SJSA1 (cell line): ENCODE measurements around the gene ABCC2. TPM values are rescaled to one million over a fixed set of nuclear protein-coding genes. Genes with fewer than 3 reads are reported as not detected.

Source experiments
- DNase-seq, 2 experiments: peaks; one replicate each; pipeline ENCODE4 v3.0.0-alpha.2; 2015 to 2020; ENCODE audit warnings: low spot score in 2 of 2, low read depth in 1 of 2
- H3K27ac ChIP-seq: fragments of 250-450 bp; sonication (Bioruptor Pico); 2 replicates; pipeline ENCODE4 v1.5.1; 2020; ENCODE audit warnings: mild to moderate bottlenecking, moderate library complexity
- H3K27me3 ChIP-seq: fragments of 250-450 bp; sonication (Bioruptor Pico); replicated peaks from 2 replicates; pipeline ENCODE4 v1.5.1; 2020; ENCODE audit warnings: mild to moderate bottlenecking, moderate library complexity
- H3K36me3 ChIP-seq: fragments of 250-450 bp; sonication (Bioruptor Pico); 2 replicates; pipeline ENCODE4 v1.5.1; 2020; ENCODE audit warnings: mild to moderate bottlenecking
- H3K4me1 ChIP-seq: fragments of 250-450 bp; sonication (Bioruptor Pico); replicated peaks from 2 replicates; pipeline ENCODE4 v1.6.1; 2021; ENCODE audit warnings: mild to moderate bottlenecking
- H3K4me3 ChIP-seq: fragments of 250-450 bp; sonication (Bioruptor Pico); 2 replicates; pipeline ENCODE4 v1.5.1; 2020; ENCODE audit warnings: mild to moderate bottlenecking
- H3K9me3 ChIP-seq: fragments of 250-450 bp; sonication (Bioruptor Pico); replicated peaks from 2 replicates; pipeline ENCODE4 v1.5.1; 2020; ENCODE audit warnings: mild to moderate bottlenecking
- total RNA-seq: library from RNA; depleted of rRNA; stranded (reverse); fragments of >200 nt; shearing (Covaris generic); gene quantifications from 2 replicates; pipeline ENCODE4 v1.2.3, GENCODE V29; 2014

The ABCC2 gene
- total RNA-seq, 1 experiment from 2014 or later, result 0.47 TPM

GRCh38 chr10:99784016-99784726 lies 1.7 kb downstream of the ABCC2 start:
- Histone ChIP-seq H3K27ac (peak overlapping the region; percentile 71), H3K27me3 (no peaks in the 10 kb centered on the region), H3K4me1 (peaks cover 45% of the 10 kb centered on the region), H3K4me3 (no peak overlapping the region), H3K36me3 (no peaks in the 10 kb centered on the region), H3K9me3 (no peaks in the 10 kb centered on the region)
- DNase-seq, result peak; percentile 55 to 60

- no peaks in the 10 kb centered on the region for H3K27me3 ChIP-seq
- no peak for DNase-seq
- H3K4me3 ChIP-seq, result no peak overlapping the region
- peaks cover 40% of the 10 kb centered on the region for H3K4me1 ChIP-seq
- H3K36me3 ChIP-seq, result no peaks in the 10 kb centered on the region
- H3K9me3 ChIP-seq, result no peaks in the 10 kb centered on the region
- peak overlapping the region; percentile 71 for H3K27ac ChIP-seq
These were observed 2.4 kb downstream of the ABCC2 start for GRCh38 chr10:99784727-99785441.

- H3K27ac ChIP-seq, result no peak overlapping the region
- no peaks in the 10 kb centered on the region for H3K36me3 ChIP-seq
- DNase-seq, result no peak
- peaks cover 33% of the 10 kb centered on the region for H3K4me1 ChIP-seq
- no peaks in the 10 kb centered on the region for H3K27me3 ChIP-seq
- H3K9me3 ChIP-seq, result no peaks in the 10 kb centered on the region
- H3K4me3 ChIP-seq, result no peak overlapping the region
These were observed 3.2 kb downstream of the ABCC2 start for GRCh38 chr10:99785646-99786045.

DNA sequence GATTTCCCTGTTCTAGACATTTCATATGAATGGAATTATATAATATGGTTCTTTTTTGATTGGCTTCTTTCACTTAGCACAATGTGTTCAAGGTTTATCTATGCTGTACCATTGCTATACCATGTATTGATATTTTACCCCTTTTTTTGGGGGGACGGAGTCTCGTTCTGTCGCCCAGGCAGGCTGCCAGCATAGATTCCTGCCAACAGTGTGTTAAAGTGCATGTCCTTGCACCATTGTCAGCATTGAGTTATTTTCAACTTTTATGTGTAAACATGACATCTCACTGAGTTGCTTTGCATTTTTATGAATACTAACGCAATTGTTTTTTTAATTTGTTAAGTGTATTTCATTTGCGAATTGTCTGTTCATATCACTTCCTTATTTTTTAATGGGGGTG lies 4.9 kb downstream of the ABCC2 start:
- no peaks in the 10 kb centered on the region for H3K36me3 ChIP-seq
- H3K27ac ChIP-seq, result no peak overlapping the region
- no peak overlapping the region for H3K4me3 ChIP-seq
- DNase-seq, result no peak
- H3K9me3 ChIP-seq, result no peaks in the 10 kb centered on the region
- no peaks in the 10 kb centered on the region for H3K27me3 ChIP-seq
- peaks cover 20% of the 10 kb centered on the region for H3K4me1 ChIP-seq

DNA sequence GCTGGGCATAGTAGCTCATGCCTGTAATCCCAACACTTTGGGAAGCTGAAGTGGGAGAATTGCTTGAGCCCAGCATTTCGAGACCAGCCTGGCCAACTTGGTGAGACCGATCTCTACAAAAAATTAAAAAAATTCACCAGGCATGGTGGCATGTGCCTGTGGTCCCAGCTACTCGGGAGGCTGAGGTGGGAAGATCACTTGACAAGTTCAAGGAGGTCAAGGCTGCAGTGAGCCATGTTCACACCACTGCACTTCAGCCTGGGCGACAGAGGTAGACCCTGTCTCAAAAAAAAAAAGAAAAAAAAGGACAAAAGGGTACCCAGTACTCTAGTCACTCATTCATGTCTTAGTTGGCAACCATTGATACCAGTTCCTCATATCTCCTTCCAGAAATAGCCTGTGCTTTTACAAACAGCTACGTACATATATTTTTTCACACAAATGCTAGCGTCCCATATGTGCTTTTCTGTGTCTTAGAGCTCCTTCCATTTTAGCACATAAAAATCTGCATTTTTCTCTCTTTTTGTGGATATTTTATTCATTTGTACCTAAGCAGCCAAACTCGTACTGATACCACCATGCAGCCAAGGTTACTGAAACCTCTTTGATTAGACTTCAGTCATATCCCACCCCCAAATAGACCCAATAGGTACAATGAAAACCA lies 5.5 kb downstream of the ABCC2 start:
- peaks cover 20% of the 10 kb centered on the region for H3K4me1 ChIP-seq
- DNase-seq, result no peak
- H3K9me3 ChIP-seq, result no peaks in the 10 kb centered on the region
- no peaks in the 10 kb centered on the region for H3K36me3 ChIP-seq
- no peaks in the 10 kb centered on the region for H3K27me3 ChIP-seq
- H3K27ac ChIP-seq, result no peak overlapping the region
- H3K4me3 ChIP-seq, result no peak overlapping the region

GRCh38 chr10:99788598-99789256 lies 6.3 kb downstream of the ABCC2 start:
- Histone ChIP-seq H3K4me3 (no peak overlapping the region), H3K27me3 (no peaks in the 10 kb centered on the region)
- DNase-seq, result no peak

DNA sequence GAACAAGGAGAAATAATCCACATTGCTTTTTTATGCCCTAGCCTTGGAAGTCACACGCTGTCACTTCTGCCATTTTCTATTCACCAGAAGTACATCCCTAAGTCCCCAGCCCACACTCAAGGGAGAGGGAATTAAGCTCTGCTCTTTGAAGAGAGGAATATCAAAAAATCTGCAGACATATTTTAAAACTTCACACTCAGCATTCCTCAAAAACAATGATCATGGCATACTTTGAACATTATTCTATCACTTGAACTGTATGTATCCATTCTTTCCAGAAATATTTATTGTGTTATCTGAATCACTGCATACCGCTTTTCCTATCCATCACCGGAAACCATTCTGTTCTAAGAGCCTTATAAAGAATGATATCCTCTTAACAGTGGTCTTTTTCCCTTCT lies 9.4 kb downstream of the ABCC2 start:
- no peak overlapping the region for H3K4me3 ChIP-seq
- no peaks in the 10 kb centered on the region for H3K4me1 ChIP-seq
- no peak for DNase-seq
- no peak overlapping the region for H3K27ac ChIP-seq
- no peaks in the 10 kb centered on the region for H3K36me3 ChIP-seq
- H3K27me3 ChIP-seq, result no peaks in the 10 kb centered on the region
- no peaks in the 10 kb centered on the region for H3K9me3 ChIP-seq

More at GRCh38 chr10:99788598-99789256, 6.3 kb downstream of the ABCC2 start:
- Histone ChIP-seq H3K4me1 (peaks cover 17% of the 10 kb centered on the region), H3K27ac (no peak overlapping the region), H3K9me3 (no peaks in the 10 kb centered on the region), H3K36me3 (no peaks in the 10 kb centered on the region)

GRCh38 chr10:99793819-99794218 lies 11.4 kb downstream of the ABCC2 start:
- H3K4me3 ChIP-seq, result no peak overlapping the region
- no peaks in the 10 kb centered on the region for H3K9me3 ChIP-seq
- no peaks in the 10 kb centered on the region for H3K4me1 ChIP-seq
- no peak overlapping the region for H3K27ac ChIP-seq
- no peaks in the 10 kb centered on the region for H3K36me3 ChIP-seq
- no peak for DNase-seq
- H3K27me3 ChIP-seq, result no peaks in the 10 kb centered on the region

DNA sequence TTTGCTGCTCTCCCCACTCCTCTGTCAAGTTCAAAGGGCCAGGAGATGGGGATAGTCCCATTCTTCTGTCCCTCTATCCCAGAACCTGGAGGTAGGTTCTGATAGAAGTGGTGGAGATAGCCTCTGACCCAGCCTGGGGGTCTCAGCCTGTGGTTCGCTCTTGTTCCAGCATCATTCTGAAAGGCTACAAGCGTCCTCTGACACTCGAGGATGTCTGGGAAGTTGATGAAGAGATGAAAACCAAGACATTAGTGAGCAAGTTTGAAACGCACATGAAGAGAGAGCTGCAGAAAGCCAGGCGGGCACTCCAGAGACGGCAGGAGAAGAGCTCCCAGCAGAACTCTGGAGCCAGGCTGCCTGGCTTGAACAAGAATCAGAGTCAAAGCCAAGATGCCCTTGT lies 14.5 kb downstream of the ABCC2 start:
- H3K36me3 ChIP-seq, result no peaks in the 10 kb centered on the region

GRCh38 chr10:99798031-99798430 lies 15.6 kb downstream of the ABCC2 start:
- no peaks in the 10 kb centered on the region for H3K27me3 ChIP-seq
- H3K4me1 ChIP-seq, result no peaks in the 10 kb centered on the region
- DNase-seq, result no peak
- H3K4me3 ChIP-seq, result no peak overlapping the region
- no peaks in the 10 kb centered on the region for H3K9me3 ChIP-seq
- H3K27ac ChIP-seq, result no peak overlapping the region
- H3K36me3 ChIP-seq, result no peaks in the 10 kb centered on the region

More for the DNA sequence above, 14.5 kb downstream of the ABCC2 start:
- no peaks in the 10 kb centered on the region for H3K4me1 ChIP-seq
- H3K27me3 ChIP-seq, result no peaks in the 10 kb centered on the region
- no peak for DNase-seq
- no peak overlapping the region for H3K4me3 ChIP-seq
- no peaks in the 10 kb centered on the region for H3K9me3 ChIP-seq
- H3K27ac ChIP-seq, result no peak overlapping the region

GRCh38 chr10:99798920-99799319 lies 16.5 kb downstream of the ABCC2 start:
- Histone ChIP-seq H3K36me3 (no peaks in the 10 kb centered on the region), H3K4me3 (no peak overlapping the region), H3K4me1 (no peaks in the 10 kb centered on the region), H3K27me3 (no peaks in the 10 kb centered on the region), H3K27ac (no peak overlapping the region), H3K9me3 (no peaks in the 10 kb centered on the region)
- no peak for DNase-seq

- DNase-seq, result no peak
- Histone ChIP-seq H3K27me3 (no peaks in the 10 kb centered on the region), H3K27ac (no peak overlapping the region)
These were observed 17.2 kb downstream of the ABCC2 start for GRCh38 chr10:99799613-99800012.

DNA sequence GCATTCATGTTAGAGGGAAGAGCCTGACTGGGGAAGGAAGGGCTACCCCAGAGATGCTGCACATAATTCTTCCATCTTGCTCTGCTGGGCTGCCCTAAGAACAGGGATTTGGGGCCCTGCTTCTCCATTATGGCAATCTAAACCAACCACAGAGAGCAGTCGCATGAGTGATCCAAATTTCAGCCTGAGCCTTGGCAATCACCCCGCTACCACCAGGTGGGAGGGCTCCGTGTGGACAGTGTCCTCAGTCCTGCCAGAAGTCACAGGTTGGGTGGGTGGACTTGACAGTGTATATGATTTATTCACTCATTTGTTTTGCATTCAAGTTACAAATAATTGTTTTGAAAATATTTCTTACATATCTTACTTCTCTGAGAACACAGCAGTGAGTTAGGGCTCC lies 22.0 kb downstream of the ABCC2 start:
- H3K27me3 ChIP-seq, result no peaks in the 10 kb centered on the region
- no peak overlapping the region for H3K27ac ChIP-seq
- no peaks in the 10 kb centered on the region for H3K36me3 ChIP-seq
- no peak overlapping the region for H3K4me3 ChIP-seq
- H3K4me1 ChIP-seq, result no peaks in the 10 kb centered on the region
- H3K9me3 ChIP-seq, result no peaks in the 10 kb centered on the region
- DNase-seq, result no peak

More at GRCh38 chr10:99799613-99800012, 17.2 kb downstream of the ABCC2 start:
- no peaks in the 10 kb centered on the region for H3K4me1 ChIP-seq
- no peaks in the 10 kb centered on the region for H3K9me3 ChIP-seq
- no peaks in the 10 kb centered on the region for H3K36me3 ChIP-seq
- H3K4me3 ChIP-seq, result no peak overlapping the region

DNA sequence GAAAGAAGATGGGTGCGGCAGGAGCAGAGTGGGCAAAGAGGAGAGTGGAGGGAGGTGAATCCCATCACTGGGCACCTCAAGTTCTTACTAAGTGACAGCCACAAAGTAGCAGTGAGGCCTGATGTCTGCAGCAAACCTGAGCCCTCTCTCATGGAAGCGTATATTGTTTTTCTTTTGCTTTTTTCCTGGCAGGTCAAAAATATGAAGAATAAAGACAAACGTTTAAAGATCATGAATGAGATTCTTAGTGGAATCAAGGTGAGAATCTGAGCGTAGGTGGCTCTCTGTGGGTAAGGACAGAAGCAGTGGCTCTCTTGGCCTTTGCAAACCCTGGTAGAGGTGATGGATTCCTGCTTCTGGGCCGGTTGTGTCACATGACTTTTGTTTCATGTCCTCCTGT lies 22.8 kb downstream of the ABCC2 start:
- DNase-seq, result no peak
- Histone ChIP-seq H3K4me1 (no peaks in the 10 kb centered on the region), H3K27me3 (no peaks in the 10 kb centered on the region), H3K9me3 (no peaks in the 10 kb centered on the region), H3K27ac (no peak overlapping the region), H3K36me3 (no peaks in the 10 kb centered on the region), H3K4me3 (no peak overlapping the region)
